ENCODE data around the gene DBNL.
A peak's percentile ranks its signal among the peaks of the same experiment; 100 is the strongest.

Gene DBNL

GRCh38 chr7:44078521-44078920 lies 34.0 kb downstream of the DBNL start:
- no peak for DNase-seq (ENCODE audit: low spot score)

GRCh38 chr7:44079331-44080021 lies 35.0 kb downstream of the DBNL start:
- no peak for DNase-seq (ENCODE audit: low spot score)

DNA sequence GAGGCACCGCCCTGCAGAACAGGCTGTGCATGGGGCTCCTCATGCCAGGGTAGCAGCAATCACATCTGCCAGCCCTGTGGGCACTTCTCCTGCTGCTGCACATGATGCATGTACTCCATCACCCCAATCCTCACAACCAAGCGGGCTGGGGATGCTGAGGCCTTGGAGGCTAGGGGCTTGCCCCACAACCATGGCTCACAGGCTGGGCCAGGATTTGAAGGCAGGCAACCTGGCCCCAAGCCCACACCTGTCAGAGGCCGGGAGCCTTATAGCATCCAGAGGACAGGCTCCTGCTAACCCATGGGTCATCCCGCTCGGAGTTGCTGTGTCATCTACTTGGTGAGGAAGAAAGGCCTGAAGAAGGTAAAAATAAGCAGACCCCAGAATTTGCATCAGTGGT lies 35.6 kb downstream of the DBNL start:
- DNase-seq (ENCODE audit: low spot score) = no peak

DNA sequence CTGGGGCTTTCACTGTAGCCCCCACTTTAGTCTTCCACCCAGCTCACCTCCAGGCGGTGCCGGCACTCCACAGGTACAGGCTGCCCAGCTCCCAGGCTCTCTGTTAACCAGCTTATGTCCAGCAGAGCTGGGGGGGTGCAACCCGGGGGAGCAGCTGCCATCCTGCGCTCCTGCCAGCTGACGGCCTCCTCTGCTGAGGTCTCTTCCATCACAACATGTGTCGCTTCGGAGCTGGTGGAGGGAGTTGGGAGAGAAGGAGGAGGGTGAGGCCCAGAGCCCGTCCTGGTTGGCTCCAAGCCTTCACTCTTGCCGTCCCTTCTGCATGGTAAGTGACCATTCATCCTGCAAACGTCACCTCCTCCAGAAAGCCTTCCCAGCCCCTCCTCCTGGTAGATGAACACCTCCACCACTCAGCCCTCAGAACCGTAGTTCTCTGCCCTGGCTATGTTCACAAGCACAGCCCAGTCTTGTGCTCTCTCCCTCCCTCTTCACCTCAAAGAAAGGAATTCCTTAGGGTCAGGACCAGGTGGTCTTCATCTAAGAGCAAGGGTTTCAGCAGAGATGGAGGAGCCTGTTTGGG lies 36.3 kb downstream of the DBNL start:
- no peak for DNase-seq (ENCODE audit: low spot score)

GRCh38 chr7:44081266-44081748 lies 36.8 kb downstream of the DBNL start:
- DNase-seq (ENCODE audit: low spot score) = no peak

GRCh38 chr7:44082541-44083207 lies 38.2 kb downstream of the DBNL start:
- peak; percentile 96 for DNase-seq (ENCODE audit: low spot score)

DNA sequence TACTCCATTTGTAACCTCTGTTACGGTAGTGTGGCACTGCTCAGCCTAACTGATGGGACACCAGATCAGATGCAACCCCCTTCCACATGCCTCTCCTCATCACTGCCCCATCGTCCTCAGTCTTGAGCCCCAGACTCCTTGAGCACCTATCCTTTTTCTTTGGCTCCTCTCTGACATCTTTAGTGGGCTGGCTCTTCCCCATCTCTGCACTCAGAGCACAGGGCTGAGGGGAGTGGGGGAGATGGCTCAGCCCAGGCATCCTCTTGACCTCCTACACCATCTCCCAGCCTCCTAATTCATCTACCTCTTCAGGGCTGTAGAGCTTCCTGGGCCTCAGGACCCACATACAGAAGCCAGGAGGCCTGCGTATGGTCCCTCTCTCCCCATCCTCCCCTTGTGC lies 39.3 kb downstream of the DBNL start:
- DNase-seq (ENCODE audit: low spot score) = no peak

DNA sequence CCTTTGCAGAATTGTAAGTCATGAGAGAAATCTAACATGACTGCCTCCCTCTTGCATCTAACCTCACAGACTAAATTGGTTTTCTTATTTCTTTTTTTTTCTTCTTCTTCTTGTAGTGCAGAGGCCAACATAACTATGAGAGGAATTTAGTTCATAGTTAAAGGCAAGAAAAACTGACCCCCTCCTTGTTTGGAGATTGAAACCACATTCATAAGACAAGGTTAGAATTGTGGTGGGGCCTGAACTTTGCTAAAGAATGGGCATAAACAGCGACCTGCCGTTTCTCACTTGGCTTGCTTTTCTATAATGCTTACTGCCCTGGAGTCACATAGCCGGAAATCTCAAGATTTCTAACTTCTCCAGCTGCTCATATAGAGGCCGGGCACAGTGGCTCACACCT lies 40.2 kb downstream of the DBNL start:
- DNase-seq (ENCODE audit: low spot score) = no peak

DNA sequence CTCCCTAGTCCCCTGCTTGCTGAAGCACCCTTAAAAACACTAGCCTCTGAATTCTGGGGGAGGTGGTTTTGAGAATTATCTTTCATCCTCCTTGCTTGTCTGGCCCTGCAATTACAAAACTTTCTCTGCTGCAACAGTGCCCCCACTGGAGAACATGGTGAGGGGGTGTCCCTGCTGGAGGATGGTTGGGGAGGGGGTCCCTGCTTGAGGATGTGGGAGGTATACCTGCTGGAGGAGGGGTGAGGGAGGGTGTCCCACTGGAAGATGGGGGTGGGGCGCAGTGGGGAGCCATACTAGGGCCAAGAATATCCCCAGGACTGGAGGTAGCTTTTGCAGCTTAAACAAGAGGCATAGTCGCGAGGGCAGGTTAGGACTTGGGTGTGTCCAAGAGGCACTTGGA lies 41.0 kb downstream of the DBNL start:
- no peak for DNase-seq (ENCODE audit: low spot score)

- no peak for DNase-seq (ENCODE audit: low spot score)
These were observed 42.1 kb downstream of the DBNL start for GRCh38 chr7:44086627-44087026.

GRCh38 chr7:44087911-44088838 lies 43.7 kb downstream of the DBNL start:
- DNase-seq (ENCODE audit: low spot score) = peak; percentile 83

- DNase-seq (ENCODE audit: low spot score) = no peak
These were observed 48.7 kb downstream of the DBNL start for GRCh38 chr7:44093102-44093641.

DNA sequence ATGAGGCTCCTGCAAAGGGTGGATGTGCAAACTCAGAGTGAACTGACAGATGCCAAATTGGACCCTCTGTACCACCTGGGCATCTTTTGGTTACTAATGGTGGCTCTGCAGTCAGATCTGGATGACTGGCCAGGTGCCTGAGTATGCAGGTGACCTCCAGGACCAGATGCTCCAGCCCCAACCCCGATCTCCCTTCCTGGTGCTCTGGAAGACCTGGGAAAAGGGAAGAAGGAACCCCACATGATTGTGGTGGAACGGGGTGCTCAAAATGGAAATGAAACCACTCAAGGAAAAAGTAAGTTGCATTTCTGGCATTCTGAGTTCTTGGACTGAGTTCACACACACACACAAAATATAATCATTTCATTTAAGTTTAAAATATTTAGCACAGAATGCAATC lies 49.9 kb downstream of the DBNL start:
- no peak for DNase-seq (ENCODE audit: low spot score)

GRCh38 chr7:44094883-44095592 lies 50.5 kb downstream of the DBNL start:
- no peak for DNase-seq (ENCODE audit: low spot score)

GRCh38 chr7:44095781-44096180 lies 51.3 kb downstream of the DBNL start:
- DNase-seq (ENCODE audit: low spot score) = no peak

GRCh38 chr7:44096326-44096881 lies 51.9 kb downstream of the DBNL start:
- DNase-seq (ENCODE audit: low spot score) = no peak

DNA sequence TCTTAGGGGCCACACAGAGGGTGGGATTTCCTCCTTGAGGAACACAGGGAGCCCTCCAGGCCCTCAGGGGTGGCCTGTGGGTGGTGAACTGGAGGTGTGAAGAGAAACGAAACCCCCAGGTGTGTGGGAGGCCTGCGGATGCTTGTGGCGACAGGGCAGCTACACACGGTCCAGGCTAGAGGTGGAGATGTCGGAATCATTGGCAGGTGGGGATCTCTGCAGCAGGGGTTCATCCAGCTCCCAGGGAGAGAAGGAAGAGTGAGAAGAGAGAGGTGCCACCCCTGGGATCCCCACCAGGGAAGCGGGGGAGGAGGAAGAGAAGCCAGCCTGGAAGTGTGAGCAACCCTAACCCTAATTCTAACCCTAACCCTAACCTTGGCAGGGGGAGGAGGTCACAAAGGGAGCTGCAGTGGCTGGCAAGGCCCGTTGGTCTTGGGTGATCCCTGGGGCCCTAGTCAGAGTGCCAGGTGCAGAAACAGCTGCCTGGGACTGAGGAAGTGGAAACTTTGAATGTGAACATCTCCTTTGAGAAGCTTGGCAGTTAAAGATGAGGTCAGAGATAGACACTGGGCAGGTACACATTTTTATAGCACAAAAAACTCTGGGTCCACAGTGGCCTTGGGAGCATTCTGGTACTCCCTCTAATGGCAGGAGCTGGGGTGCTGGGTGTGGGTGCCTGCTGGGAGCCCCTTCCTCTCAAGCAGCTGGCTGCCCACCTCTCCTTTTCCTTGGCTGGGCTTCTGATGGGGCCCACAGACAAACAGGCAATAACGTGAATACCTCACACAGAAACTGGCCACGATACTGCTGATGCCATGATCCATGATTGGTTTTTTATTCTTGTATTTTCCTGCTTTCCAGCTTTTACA lies 52.8 kb downstream of the DBNL start:
- DNase-seq (ENCODE audit: low spot score) = no peak

DNA sequence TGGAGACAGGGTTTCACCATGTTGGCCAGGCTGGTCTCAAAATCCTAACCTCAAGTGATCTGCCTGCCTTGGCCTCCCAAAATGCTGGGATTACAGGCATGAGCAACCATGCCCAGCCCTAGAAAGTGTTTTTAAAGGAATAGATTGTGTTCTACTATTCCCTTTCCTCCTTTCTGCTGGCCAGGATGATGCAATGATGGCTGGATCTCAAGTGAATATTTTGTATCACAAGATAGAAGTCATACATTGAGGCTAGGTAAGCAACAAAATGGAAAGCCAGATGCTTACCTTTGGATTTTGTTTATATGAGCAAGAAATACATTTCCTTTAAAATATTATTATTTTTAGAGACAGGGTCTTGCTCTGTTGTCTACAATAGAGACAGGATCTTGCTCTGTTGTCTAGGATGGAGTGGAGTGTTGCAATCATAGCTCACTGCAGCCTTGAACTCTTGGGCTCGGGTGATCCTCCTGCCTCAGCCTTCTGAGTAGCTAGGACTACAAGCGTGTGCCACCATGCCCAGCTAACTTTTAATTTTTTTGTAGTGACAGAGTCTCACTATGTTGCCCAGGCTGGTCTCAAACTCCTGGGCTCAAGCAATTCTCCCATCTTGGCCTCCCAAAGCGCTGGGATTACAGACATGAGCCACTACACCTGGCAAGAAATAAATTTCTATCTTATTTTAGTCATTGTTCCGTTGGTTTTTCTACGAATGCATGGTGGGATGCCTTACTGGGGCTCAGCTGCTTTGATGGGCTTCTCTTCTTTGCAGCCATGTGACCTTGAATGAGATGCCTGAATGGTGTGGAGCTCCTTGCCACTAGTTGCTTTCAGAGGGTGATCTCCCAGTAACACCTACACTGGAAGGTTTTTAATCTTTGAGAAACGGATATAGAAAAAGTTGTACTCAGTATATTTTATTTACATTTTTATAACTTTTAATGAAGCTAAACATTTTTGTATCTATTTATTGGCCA lies 53.9 kb downstream of the DBNL start:
- no peak for DNase-seq (ENCODE audit: low spot score)

DNA sequence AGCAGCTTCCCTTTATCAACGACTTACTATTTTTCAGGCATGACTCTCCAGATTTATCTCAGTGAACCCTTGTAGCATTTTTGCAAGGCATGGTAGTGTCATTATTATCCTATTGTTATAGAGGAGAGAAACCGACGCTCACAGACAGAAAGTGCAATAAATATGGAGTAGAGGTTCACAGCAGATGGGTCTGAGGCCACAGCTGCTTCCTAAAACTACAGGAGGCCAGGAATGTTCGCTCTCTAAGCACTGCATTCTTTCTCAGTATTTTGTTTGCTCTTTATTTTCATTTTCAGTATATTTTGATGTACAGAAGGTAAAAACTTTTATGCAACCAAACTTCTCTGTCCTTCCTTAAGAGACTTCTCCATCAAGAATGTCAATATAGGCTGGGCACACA lies 55.2 kb downstream of the DBNL start:
- no peak for DNase-seq (ENCODE audit: low spot score)

Measured in AG08395 (cell line).